Mesenchymal stem cell (in vitro differentiated cells and primary cell): ENCODE measurements around the gene CDY2B.
"Not testable (repeated sequence)": the region's sequence is repeated elsewhere in the genome, so short reads cannot be mapped to it uniquely, and the experiment has no call there.

Experiments
- DNase-seq: peaks from one replicate; pipeline ENCODE4 v3.0.0-alpha.2; 2013
- H2AFZ ChIP-seq: one replicate; pipeline ENCODE4 v1.6.1; 2013; ENCODE audit warnings: low read depth, mild to moderate bottlenecking, control low read depth, inconsistent platforms, low read length, moderate library complexity
- H2AK5ac ChIP-seq: 2 replicates; pipeline ENCODE4 v1.6.1; 2013; ENCODE audit warnings: low read length, moderate library complexity, mild to moderate bottlenecking, inconsistent platforms; ENCODE audit not compliant: severe bottlenecking
- H2BK120ac ChIP-seq: one replicate; pipeline ENCODE4 v1.6.1; 2013; ENCODE audit warnings: low read depth, mild to moderate bottlenecking, inconsistent platforms, low read length, moderate library complexity
- H2BK12ac ChIP-seq, 2 experiments: one replicate each; pipeline ENCODE4 v1.6.1; 2013; ENCODE audit warnings: inconsistent platforms in 2 of 2, low read length in 2 of 2, mild to moderate bottlenecking in 2 of 2, moderate library complexity in 2 of 2, control low read depth in 1 of 2
- H2BK15ac ChIP-seq: one replicate; pipeline ENCODE4 v1.6.1; 2013; ENCODE audit warnings: mild to moderate bottlenecking, low read depth, inconsistent platforms; ENCODE audit not compliant: poor library complexity, severe bottlenecking
- H2BK5ac ChIP-seq: 2 replicates; pipeline ENCODE4 v1.6.1; 2013; ENCODE audit warnings: low read depth, mild to moderate bottlenecking, low read length, control low read depth, inconsistent platforms; ENCODE audit not compliant: poor library complexity, severe bottlenecking
- H3K14ac ChIP-seq, 2 experiments: one replicate each; pipeline ENCODE4 v1.6.1; 2013; ENCODE audit warnings: inconsistent platforms in 2 of 2, low read length in 2 of 2, control low read depth in 1 of 2, mild to moderate bottlenecking in 1 of 2, moderate library complexity in 1 of 2
- H3K18ac ChIP-seq, 2 experiments: one replicate each; pipeline ENCODE4 v1.6.1; 2013; ENCODE audit warnings: inconsistent platforms in 2 of 2, low read length in 2 of 2, control low read depth in 1 of 2, low read depth in 1 of 2, mild to moderate bottlenecking in 1 of 2
- H3K23ac ChIP-seq, 2 experiments: one replicate each; pipeline ENCODE4 v1.6.1; 2013; ENCODE audit warnings: inconsistent platforms in 2 of 2, low read length in 2 of 2, mild to moderate bottlenecking in 2 of 2, moderate library complexity in 2 of 2, control low read depth in 1 of 2
- H3K27ac ChIP-seq: 2 replicates; pipeline ENCODE4 v1.5.1; 2013; ENCODE audit warnings: mild to moderate bottlenecking, moderate library complexity, low read length, control low read depth, inconsistent platforms; ENCODE audit not compliant: poor library complexity, severe bottlenecking
- H3K27me3 ChIP-seq, 2 experiments: 2 replicates each; pipeline versions ENCODE4 v1.6.1 to v1.7.0; 2013; ENCODE audit warnings: low read length in 2 of 2, mild to moderate bottlenecking in 2 of 2, moderate library complexity in 2 of 2, control low read depth in 1 of 2, inconsistent platforms in 1 of 2; ENCODE audit not compliant: control insufficient read depth in 1 of 2, insufficient read depth in 1 of 2
- H3K36me3 ChIP-seq, 2 experiments: 2 replicates each; pipeline versions ENCODE4 v1.6.1 to v1.7.0; 2013; ENCODE audit warnings: low read length in 2 of 2, control low read depth in 1 of 2, inconsistent platforms in 1 of 2, low read depth in 1 of 2, mild to moderate bottlenecking in 1 of 2; ENCODE audit not compliant: insufficient read depth in 2 of 2, control insufficient read depth in 1 of 2
- H3K4ac ChIP-seq, 2 experiments: one replicate each; pipeline ENCODE4 v1.6.1; 2013; ENCODE audit warnings: inconsistent platforms in 2 of 2, low read length in 2 of 2, mild to moderate bottlenecking in 2 of 2, moderate library complexity in 2 of 2, control low read depth in 1 of 2, low read depth in 1 of 2
- H3K4me1 ChIP-seq: 2 replicates; pipeline ENCODE4 v1.6.1; 2013; ENCODE audit warnings: low read depth, low read length, control low read depth; ENCODE audit not compliant: control insufficient read depth, insufficient read depth
- H3K4me2 ChIP-seq: 2 replicates; pipeline ENCODE4 v1.6.1; 2013; ENCODE audit warnings: low read length, mild to moderate bottlenecking, inconsistent platforms; ENCODE audit not compliant: poor library complexity, severe bottlenecking
- H3K4me3 ChIP-seq, 2 experiments: 2 replicates each; pipeline versions ENCODE4 v1.5.1 to v1.7.0; 2013; ENCODE audit warnings: low read length in 2 of 2, mild to moderate bottlenecking in 2 of 2, control low read depth in 1 of 2, low read depth in 1 of 2; ENCODE audit not compliant: insufficient read depth in 1 of 2
- H3K79me1 ChIP-seq: replicated peaks from 2 replicates; pipeline ENCODE4 v1.6.1; 2013; ENCODE audit warnings: mild to moderate bottlenecking, control low read depth, low read length, inconsistent platforms; ENCODE audit not compliant: poor library complexity, severe bottlenecking
- H3K9ac ChIP-seq: 2 replicates; pipeline ENCODE4 v1.7.0; 2013; ENCODE audit warnings: mild to moderate bottlenecking, low read length, moderate library complexity
- H3K9me3 ChIP-seq: 2 replicates; pipeline ENCODE4 v1.7.0; 2013; ENCODE audit warnings: mild to moderate bottlenecking, low read length; ENCODE audit not compliant: control insufficient read depth
- H4K8ac ChIP-seq: one replicate; pipeline ENCODE4 v1.6.1; 2013; ENCODE audit warnings: inconsistent platforms, mild to moderate bottlenecking, low read length, moderate library complexity
- H4K91ac ChIP-seq: one replicate; pipeline ENCODE4 v1.6.1; 2013; ENCODE audit warnings: mild to moderate bottlenecking, low read length, inconsistent platforms
- WGBS: methylation state at CpG from one replicate; pipeline ENCODE4 v1.1.7; 2013; ENCODE audit warnings: mixed read lengths; 5-methylcytosine and 5-hydroxymethylcytosine counted together

CDY2B gene

GRCh38 chrY:17876767-17877166, 3.3 kb downstream of the CDY2B start:
- not testable (repeated sequence) for H4K91ac ChIP-seq, H2AK5ac ChIP-seq, H2BK12ac ChIP-seq, H3K79me1 ChIP-seq, H3K4me1 ChIP-seq, H3K4me2 ChIP-seq, H3K9me3 ChIP-seq, H3K27me3 ChIP-seq, H2BK15ac ChIP-seq, H3K4me3 ChIP-seq, H2AFZ ChIP-seq, H3K18ac ChIP-seq, H3K4ac ChIP-seq, H4K8ac ChIP-seq, H3K23ac ChIP-seq, H3K14ac ChIP-seq, H3K27ac ChIP-seq, H3K36me3 ChIP-seq, H2BK5ac ChIP-seq, H2BK120ac ChIP-seq, H3K9ac ChIP-seq, DNase-seq
- WGBS, result no CpG with 5 or more reads among the region's 1 CpG

DNA sequence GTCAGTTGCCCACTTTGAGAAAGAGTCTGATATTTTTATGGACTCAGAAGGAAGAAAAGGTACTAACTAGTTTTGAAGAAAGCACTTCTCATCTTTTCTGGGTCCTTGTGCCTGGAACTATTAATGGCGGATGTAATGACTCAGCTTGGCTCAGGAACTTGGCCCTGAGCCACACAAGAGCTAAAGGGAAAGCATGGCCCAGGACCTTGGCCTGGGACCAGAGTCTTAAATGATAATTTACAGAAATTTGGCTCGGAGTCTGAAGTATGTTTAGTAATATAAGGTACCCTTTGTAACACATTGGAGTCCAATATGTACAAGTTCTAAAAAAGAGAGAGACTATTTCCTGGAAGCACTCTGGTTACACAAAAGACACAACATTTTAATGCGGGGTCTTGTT, 4.6 kb downstream of the CDY2B start:
- not testable (repeated sequence) for H4K8ac ChIP-seq, H3K9me3 ChIP-seq, H3K4ac ChIP-seq, H3K18ac ChIP-seq, H2BK12ac ChIP-seq, H3K23ac ChIP-seq, H3K4me1 ChIP-seq, H2AFZ ChIP-seq, H2BK5ac ChIP-seq, H3K27me3 ChIP-seq, H3K27ac ChIP-seq, H3K14ac ChIP-seq, H2AK5ac ChIP-seq, DNase-seq, H4K91ac ChIP-seq, H2BK120ac ChIP-seq, H3K4me2 ChIP-seq, H3K9ac ChIP-seq, H3K36me3 ChIP-seq, H2BK15ac ChIP-seq, H3K4me3 ChIP-seq, H3K79me1 ChIP-seq
- no CpG with 5 or more reads among the region's 3 CpGs for WGBS

GRCh38 chrY:17871194-17871903, 8.7 kb downstream of the CDY2B start:
- not testable (repeated sequence) for H3K4me2 ChIP-seq
- no CpG with 5 or more reads among the region's 3 CpGs for WGBS

GRCh38 chrY:17870737-17871136, 9.3 kb downstream of the CDY2B start:
- not testable (repeated sequence) for H3K4me3 ChIP-seq, H4K8ac ChIP-seq, H3K23ac ChIP-seq, H3K4me2 ChIP-seq, H4K91ac ChIP-seq, H2AFZ ChIP-seq, H3K9me3 ChIP-seq, H3K9ac ChIP-seq, H2BK12ac ChIP-seq, H2BK15ac ChIP-seq, DNase-seq, H3K27me3 ChIP-seq, H3K4me1 ChIP-seq, H3K27ac ChIP-seq, H3K79me1 ChIP-seq, H2BK120ac ChIP-seq, H3K4ac ChIP-seq, H2AK5ac ChIP-seq, H2BK5ac ChIP-seq, H3K36me3 ChIP-seq, H3K14ac ChIP-seq, H3K18ac ChIP-seq
- no CpG with 5 or more reads among the region's 3 CpGs for WGBS

More at GRCh38 chrY:17871194-17871903, 8.7 kb downstream of the CDY2B start:
- not testable (repeated sequence) for DNase-seq, H3K14ac ChIP-seq, H2BK5ac ChIP-seq, H2AFZ ChIP-seq, H3K18ac ChIP-seq, H3K9ac ChIP-seq, H3K36me3 ChIP-seq, H4K8ac ChIP-seq, H3K9me3 ChIP-seq, H3K4ac ChIP-seq, H3K27me3 ChIP-seq, H3K4me3 ChIP-seq, H3K4me1 ChIP-seq, H3K79me1 ChIP-seq, H3K23ac ChIP-seq, H2BK120ac ChIP-seq, H4K91ac ChIP-seq, H2BK12ac ChIP-seq, H2AK5ac ChIP-seq, H2BK15ac ChIP-seq, H3K27ac ChIP-seq
